HEK293T (cell line): ENCODE data around the gene STEAP1.

Experiments used
- BHLHE40 ChIP-seq: fragments of 450-650 bp; IDR thresholded peaks from 2 replicates; pipeline ENCODE4 v1.6.1; 2016; ENCODE audit warnings: mild to moderate bottlenecking, moderate library complexity, borderline replicate concordance
- ELF4 ChIP-seq: fragments of 450-650 bp; IDR thresholded peaks from 2 replicates; pipeline ENCODE4 v1.6.1; 2017; ENCODE audit warnings: antibody characterized with exemption
- FOXA1 ChIP-seq: fragments of 450-650 bp; IDR thresholded peaks from 2 replicates; pipeline ENCODE4 v1.6.1; 2016; ENCODE audit warnings: mild to moderate bottlenecking
- FOXK2 ChIP-seq: fragments of 450-650 bp; IDR thresholded peaks from 2 replicates; pipeline ENCODE4 v1.6.1; 2016; ENCODE audit warnings: mild to moderate bottlenecking
- FOXM1 ChIP-seq: fragments of 450-650 bp; IDR thresholded peaks from 2 replicates; pipeline ENCODE4 v1.6.1; 2017; ENCODE audit warnings: mild to moderate bottlenecking, borderline replicate concordance
- HDGF ChIP-seq: fragments of 450-650 bp; IDR thresholded peaks from 2 replicates; pipeline ENCODE4 v1.6.1; 2017; ENCODE audit warnings: antibody characterized with exemption, borderline replicate concordance
- L3MBTL2 ChIP-seq: fragments of 450-650 bp; conservative IDR thresholded peaks from 2 replicates; pipeline ENCODE4 v1.6.1; 2016; ENCODE audit warnings: mild to moderate bottlenecking
- NFRKB ChIP-seq: fragments of 450-650 bp; IDR thresholded peaks from 2 replicates; pipeline ENCODE4 v1.6.1; 2016; ENCODE audit warnings: mild to moderate bottlenecking, moderate library complexity
- PKNOX1 ChIP-seq: fragments of 450-650 bp; IDR thresholded peaks from 2 replicates; pipeline ENCODE4 v1.6.1; 2016
- SP1 ChIP-seq: fragments of 450-650 bp; IDR thresholded peaks from 2 replicates; pipeline ENCODE4 v1.6.1; 2017
- SUZ12 ChIP-seq: fragments of 450-650 bp; IDR thresholded peaks from 2 replicates; pipeline ENCODE4 v1.6.1; 2016; ENCODE audit warnings: mild to moderate bottlenecking
- TARDBP ChIP-seq: fragments of 450-650 bp; IDR thresholded peaks from 2 replicates; pipeline ENCODE4 v1.6.1; 2016
- ZNF384 ChIP-seq: fragments of 450-650 bp; IDR thresholded peaks from 2 replicates; pipeline ENCODE4 v1.6.1; 2016

- TF ChIP-seq TARDBP (no peak), HDGF (no peak), PKNOX1 (no peak), NFRKB (no peak), SUZ12 (no peak), FOXK2 (no peak), BHLHE40 (no peak), SP1 (no peak), ZNF384 (no peak), L3MBTL2 (no peak), ELF4 (no peak), FOXA1 (no peak), FOXM1 (no peak)
These were observed 11.9 kb downstream of the STEAP1 start for GRCh38 chr7:90166153-90166552.
